Glutamatergic neuron (in vitro differentiated cells): Measurements from ENCODE around the gene CPNE6. TPM values are rescaled to one million over a fixed set of nuclear protein-coding genes. Genes with fewer than 3 reads are reported as not detected.

Source experiments
- DNase-seq: peaks from one replicate; pipeline ENCODE4 v3.0.0; 2022
- H3K27ac Mint-ChIP-seq: one replicate; pipeline ENCODE4 v1.8.0; 2020; ENCODE audit warnings: mild to moderate bottlenecking, mixed read lengths, inconsistent platforms; ENCODE audit not compliant: unreplicated experiment
- H3K27me3 Mint-ChIP-seq: one replicate; pipeline ENCODE4 v1.8.0; 2020; ENCODE audit warnings: mild to moderate bottlenecking, moderate library complexity, mixed read lengths, inconsistent platforms; ENCODE audit not compliant: unreplicated experiment
- H3K36me3 Mint-ChIP-seq: one replicate; pipeline ENCODE4 v1.8.0; 2020; ENCODE audit warnings: mild to moderate bottlenecking, mixed read lengths, inconsistent platforms; ENCODE audit not compliant: unreplicated experiment
- H3K4me1 Mint-ChIP-seq: one replicate; pipeline ENCODE4 v1.8.0; 2020; ENCODE audit warnings: mild to moderate bottlenecking, low read depth, mixed read lengths, inconsistent platforms; ENCODE audit not compliant: unreplicated experiment
- H3K4me3 Mint-ChIP-seq: one replicate; pipeline ENCODE4 v1.8.0; 2020; ENCODE audit warnings: mild to moderate bottlenecking, mixed read lengths, inconsistent platforms; ENCODE audit not compliant: unreplicated experiment
- H3K9me3 Mint-ChIP-seq: one replicate; pipeline ENCODE4 v1.8.0; 2020; ENCODE audit warnings: mild to moderate bottlenecking, moderate library complexity, mixed read lengths, inconsistent platforms; ENCODE audit not compliant: unreplicated experiment
- total RNA-seq: library from RNA; stranded (reverse); fragmentation: NEBNext Ultra II Directional; extraction: Animal tissue kit (Norgen Biotek cat#: 25700); gene quantifications from one replicate; pipeline ENCODE4 v1.2.1, GENCODE V29; 2021; ENCODE audit not compliant: unreplicated experiment
- TF ChIP-seq, protein P1 (sequence below): fragments of 200-600 bp; sonication (generic); IDR thresholded peaks from one replicate; pipeline ENCODE4 v1.5.0; 2021; ENCODE audit not compliant: partially characterized antibody, unreplicated experiment

The CPNE6 gene
- total RNA-seq, 1 donor from 2014 or later: 0.44 TPM

DNA sequence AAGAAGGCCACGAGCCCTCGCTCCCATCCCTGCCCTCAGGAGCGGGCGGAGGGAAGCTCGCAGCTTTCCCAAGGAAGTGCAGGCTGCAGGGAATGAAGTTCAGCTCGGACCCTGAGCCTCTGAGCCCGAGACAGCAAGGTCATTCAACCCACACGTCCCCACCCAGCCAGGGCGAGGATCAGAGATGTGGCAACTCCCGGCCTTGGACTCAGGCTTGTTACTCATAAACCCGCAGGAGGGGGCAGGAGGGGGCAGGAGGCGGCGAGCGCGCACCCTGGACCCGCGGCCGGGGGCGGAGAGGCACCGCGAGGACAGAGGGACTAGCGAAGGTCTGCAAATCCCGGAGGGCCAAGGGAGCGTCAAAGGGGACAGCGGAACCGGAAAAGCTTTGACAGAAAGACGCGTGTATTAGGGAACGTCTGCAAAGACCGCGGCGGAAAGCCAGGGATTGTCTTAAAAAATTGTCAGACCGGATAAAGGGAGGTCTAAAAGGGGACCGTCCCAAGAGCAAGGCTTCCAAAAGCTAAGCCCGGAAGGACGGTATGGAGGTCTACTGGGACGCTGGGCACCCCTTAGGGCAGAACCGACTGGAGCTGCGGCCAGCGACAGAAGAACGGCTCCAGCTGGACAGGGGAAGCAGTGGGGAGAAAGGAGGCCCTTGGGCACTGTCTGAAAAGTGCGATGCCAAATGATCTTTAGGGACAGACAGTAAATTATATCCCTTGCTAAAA lies 42.6 kb downstream of the CPNE6 start:
- H3K27me3 Mint-ChIP-seq: peaks cover 6% of the 10 kb centered on the region
- H3K27ac Mint-ChIP-seq: peak overlapping the region; percentile 98
- peaks cover 5% of the 10 kb centered on the region for H3K36me3 Mint-ChIP-seq
- TF ChIP-seq, protein P1, sequence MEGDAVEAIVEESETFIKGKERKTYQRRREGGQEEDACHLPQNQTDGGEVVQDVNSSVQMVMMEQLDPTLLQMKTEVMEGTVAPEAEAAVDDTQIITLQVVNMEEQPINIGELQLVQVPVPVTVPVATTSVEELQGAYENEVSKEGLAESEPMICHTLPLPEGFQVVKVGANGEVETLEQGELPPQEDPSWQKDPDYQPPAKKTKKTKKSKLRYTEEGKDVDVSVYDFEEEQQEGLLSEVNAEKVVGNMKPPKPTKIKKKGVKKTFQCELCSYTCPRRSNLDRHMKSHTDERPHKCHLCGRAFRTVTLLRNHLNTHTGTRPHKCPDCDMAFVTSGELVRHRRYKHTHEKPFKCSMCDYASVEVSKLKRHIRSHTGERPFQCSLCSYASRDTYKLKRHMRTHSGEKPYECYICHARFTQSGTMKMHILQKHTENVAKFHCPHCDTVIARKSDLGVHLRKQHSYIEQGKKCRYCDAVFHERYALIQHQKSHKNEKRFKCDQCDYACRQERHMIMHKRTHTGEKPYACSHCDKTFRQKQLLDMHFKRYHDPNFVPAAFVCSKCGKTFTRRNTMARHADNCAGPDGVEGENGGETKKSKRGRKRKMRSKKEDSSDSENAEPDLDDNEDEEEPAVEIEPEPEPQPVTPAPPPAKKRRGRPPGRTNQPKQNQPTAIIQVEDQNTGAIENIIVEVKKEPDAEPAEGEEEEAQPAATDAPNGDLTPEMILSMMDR: no peak
- peak; percentile 85 for DNase-seq
- peaks cover 10% of the 10 kb centered on the region for H3K4me1 Mint-ChIP-seq
- H3K9me3 Mint-ChIP-seq: peaks cover 11% of the 10 kb centered on the region
- peak overlapping the region; percentile 97 for H3K4me3 Mint-ChIP-seq

DNA sequence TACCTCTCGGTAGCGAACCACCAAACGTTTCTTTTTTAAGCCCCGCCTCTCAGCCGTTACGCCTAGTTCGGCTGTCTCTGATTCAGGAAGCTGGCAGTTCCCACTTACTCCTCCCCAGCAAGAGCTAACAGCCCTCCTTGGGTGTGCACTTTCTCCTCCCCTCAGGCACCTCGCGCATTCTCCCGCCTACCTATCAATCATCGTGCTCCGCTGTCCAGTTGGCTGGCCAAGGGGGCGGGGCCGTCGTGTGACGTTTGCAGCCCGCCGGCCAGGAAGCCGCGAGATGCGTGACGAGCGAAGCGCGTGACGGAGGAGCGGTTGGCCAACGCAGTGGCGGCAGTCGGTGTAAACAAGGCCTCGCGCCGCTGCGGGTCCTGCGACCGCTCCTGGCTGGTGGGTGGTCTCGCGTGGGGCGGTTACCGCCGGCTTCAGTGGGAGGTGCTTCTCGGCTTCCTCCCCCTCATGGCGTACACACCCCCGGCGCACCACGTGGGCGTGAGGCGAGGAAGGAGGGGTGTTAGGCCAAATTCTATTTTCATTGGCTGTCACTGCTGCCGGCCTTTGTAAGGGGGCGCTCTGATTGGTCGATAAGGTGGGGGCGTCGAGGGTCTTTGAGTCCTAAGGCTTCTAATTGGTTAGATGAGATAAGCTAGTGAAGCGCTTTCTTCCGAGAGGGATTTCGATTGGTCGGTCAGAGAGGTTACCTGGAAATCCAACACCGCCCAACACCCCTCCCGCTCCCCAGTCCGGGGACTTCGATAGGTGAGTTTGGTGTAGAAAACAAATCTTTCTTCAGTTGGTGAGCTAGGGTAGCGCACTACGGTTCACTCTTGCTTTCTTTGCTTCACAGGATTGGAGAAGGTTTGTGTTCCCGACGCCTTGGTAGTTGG lies 43.4 kb downstream of the CPNE6 start, which contains the start of the genes DCAF11 and NRL:
Gene DCAF11 (plus strand): TSS at position 246 of the 890 bp plus-strand sequence. CDS start 818 bp downstream, outside the sequence.
Gene NRL (minus strand): TSS at position 418 of the 890 bp plus-strand sequence. CDS start 32,101 bp downstream, outside the sequence.
- Mint-ChIP-seq H3K36me3 (peaks cover 5% of the 10 kb centered on the region), H3K27me3 (peaks cover 6% of the 10 kb centered on the region), H3K27ac (peak within 1 kb of the TSS; percentile 98), H3K4me3 (peak within 1 kb of the TSS; percentile 97), H3K4me1 (peaks cover 10% of the 10 kb centered on the region), H3K9me3 (peaks cover 11% of the 10 kb centered on the region)
- TF ChIP-seq, protein P1: no peak
- peak; percentile 99 for DNase-seq

DNA sequence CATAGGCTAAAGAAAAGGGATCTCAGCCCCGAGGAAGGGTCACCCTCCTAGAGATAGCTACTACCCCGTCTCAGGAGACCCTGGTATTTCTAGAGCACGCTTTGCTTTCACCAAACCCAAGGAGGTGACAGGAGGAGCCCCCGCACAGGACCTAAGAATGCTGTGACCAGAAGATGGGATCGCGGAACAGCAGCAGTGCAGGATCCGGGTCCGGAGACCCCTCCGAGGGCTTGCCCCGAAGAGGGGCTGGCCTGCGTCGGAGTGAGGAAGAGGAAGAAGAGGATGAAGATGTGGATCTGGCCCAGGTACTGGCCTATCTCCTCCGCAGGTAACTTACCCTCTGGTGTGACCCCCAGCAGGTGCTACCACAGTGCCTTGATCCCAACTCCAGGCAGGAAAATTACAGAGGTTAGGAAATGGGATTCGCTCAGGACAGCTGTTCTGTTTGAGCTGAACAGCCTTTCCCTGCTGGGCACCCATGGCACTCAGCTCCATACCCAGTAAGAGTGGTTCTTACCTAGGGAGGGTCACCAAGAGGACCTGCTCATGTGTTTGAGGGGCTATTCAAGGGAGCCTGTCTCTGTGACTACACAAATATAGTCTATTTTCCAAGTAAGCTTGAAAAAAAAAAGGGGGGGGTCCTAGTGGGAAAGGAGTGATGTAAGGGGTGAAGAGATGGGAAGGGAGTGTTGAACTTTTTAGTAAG lies 44.2 kb downstream of the CPNE6 start:
- Mint-ChIP-seq H3K4me1 (peaks cover 10% of the 10 kb centered on the region), H3K9me3 (peaks cover 11% of the 10 kb centered on the region), H3K27me3 (peaks cover 6% of the 10 kb centered on the region), H3K27ac (peak overlapping the region; percentile 98), H3K4me3 (peak overlapping the region; percentile 97), H3K36me3 (peaks cover 5% of the 10 kb centered on the region)
- DNase-seq: no peak
- TF ChIP-seq, protein P1: no peak

DNA sequence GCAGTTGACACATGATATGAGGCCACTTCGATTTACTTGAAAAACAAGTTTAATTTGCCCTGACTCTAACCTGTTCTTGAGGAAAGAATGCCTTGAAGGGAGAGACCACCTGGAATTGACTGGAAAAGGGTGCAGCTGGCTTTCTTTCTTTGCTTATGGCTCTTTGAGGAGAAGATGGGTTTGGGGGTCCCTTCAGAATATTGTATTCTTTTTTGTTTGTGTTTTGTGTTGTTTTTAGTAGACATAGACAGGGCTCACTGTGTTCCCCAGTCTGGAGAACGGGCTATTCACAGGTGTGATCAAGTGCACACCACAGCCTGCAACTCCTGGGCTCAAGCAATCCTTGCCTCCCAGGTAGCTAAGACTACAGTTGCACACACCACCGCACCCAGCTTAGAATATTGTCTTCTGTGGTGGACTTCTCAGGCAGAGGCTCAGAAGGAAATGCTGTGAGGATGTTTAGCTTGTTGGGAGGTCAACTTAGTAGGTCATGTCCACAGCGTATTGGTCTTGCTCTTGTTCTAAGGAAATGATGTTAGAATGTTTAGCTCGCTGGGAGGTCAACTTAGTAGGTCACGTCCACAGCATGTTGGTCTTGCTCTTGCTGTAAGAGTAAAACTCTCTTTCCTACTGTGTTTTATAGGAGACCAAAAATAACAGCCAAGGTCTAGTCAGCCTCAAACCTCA lies 44.9 kb downstream of the CPNE6 start:
- peaks cover 10% of the 10 kb centered on the region for H3K4me1 Mint-ChIP-seq
- H3K27me3 Mint-ChIP-seq: peaks cover 6% of the 10 kb centered on the region
- H3K27ac Mint-ChIP-seq: peak overlapping the region; percentile 12

More for the DNA sequence above, 44.9 kb downstream of the CPNE6 start:
- DNase-seq: no peak
- TF ChIP-seq, protein P1: no peak
- Mint-ChIP-seq H3K9me3 (peaks cover 11% of the 10 kb centered on the region), H3K36me3 (peaks cover 5% of the 10 kb centered on the region), H3K4me3 (peak overlapping the region; percentile 97)
